Activated CD8-positive, alpha-beta T cell treated with anti-CD3 and anti-CD28 coated beads for 36 hours (primary cell): ENCODE measurements around the gene SCML1. TPM values are rescaled to one million over a fixed set of nuclear protein-coding genes. Genes with fewer than 3 reads are reported as not detected.

Source experiments
- ATAC-seq: fragments of 200-7000 bp; cut with Tn5 transposase; one replicate; pipeline ENCODE4 v1.10.0; 2021; ENCODE audit warnings: mild to moderate bottlenecking, moderate library complexity
- CTCF ChIA-PET: fragments of 350-600 bp; sonication (Branson Sonifier 250); formaldehyde crosslinking; loops from one replicate; lab custom pipeline; 2021; ENCODE audit warnings: antibody characterized with exemption; lab: Charles Lee
- POLR2A ChIA-PET: fragments of 350-600 bp; sonication (Branson Sonifier 250); formaldehyde crosslinking; loops from one replicate; lab custom pipeline; 2021; ENCODE audit warnings: antibody characterized with exemption; lab: Charles Lee
- DNase-seq: peaks from one replicate; pipeline ENCODE4 v3.0.0-alpha.2; 2020
- H3K27ac Mint-ChIP-seq: one replicate; pipeline ENCODE4 v1.8.0; 2021; ENCODE audit warnings: mild to moderate bottlenecking, mixed read lengths
- H3K27me3 Mint-ChIP-seq: one replicate; pipeline ENCODE4 v1.8.0; 2021; ENCODE audit warnings: mixed read lengths
- H3K36me3 Mint-ChIP-seq: one replicate; pipeline ENCODE4 v1.8.0; 2021; ENCODE audit warnings: low read depth, mixed read lengths
- H3K4me1 Mint-ChIP-seq: one replicate; pipeline ENCODE4 v1.8.0; 2021; ENCODE audit warnings: low read depth, mixed read lengths
- H3K4me3 Mint-ChIP-seq: one replicate; pipeline ENCODE4 v1.8.0; 2021; ENCODE audit warnings: mild to moderate bottlenecking, moderate library complexity, mixed read lengths
- H3K9me3 Mint-ChIP-seq: one replicate; pipeline ENCODE4 v1.8.0; 2021; ENCODE audit warnings: mixed read lengths
- CTCF ChIP-seq: fragments of 200-600 bp; IDR thresholded peaks from one replicate; pipeline ENCODE4 v1.8.0; 2022; ENCODE audit warnings: antibody characterized with exemption, mild to moderate bottlenecking
- intact Hi-C: fragments of 100-400 bp; cut with micrococcal nuclease; formaldehyde crosslinking; loops from one replicate; pipeline ENCODE4 v1.10.0; 2022
- total RNA-seq, 2 experiments: library from RNA; stranded (reverse); gene quantifications; one replicate each; pipeline ENCODE4 v1.2.3, GENCODE V29; 2021

The SCML1 gene
- total RNA-seq, 2 experiments from 2014 or later: 4.1 to 4.6 TPM

- POLR2A ChIA-PET: no interaction called here
- H3K9me3 Mint-ChIP-seq: no peaks in the 10 kb centered on the region
- H3K4me3 Mint-ChIP-seq: no peak overlapping the region
- TF ChIP-seq CTCF: no peak
- H3K27me3 Mint-ChIP-seq: no peaks in the 10 kb centered on the region
- CTCF ChIA-PET: interaction anchor here (0.7 kb wide), 1 partner anchor 512 kb away, joined by 3 read pairs; no protein-coding TSS in a partner anchor
- H3K4me1 Mint-ChIP-seq: no peaks in the 10 kb centered on the region
- H3K36me3 Mint-ChIP-seq: no peaks in the 10 kb centered on the region
- DNase-seq (no peak), ATAC-seq (no peak)
- intact Hi-C loops: loop anchor here (10.0 kb wide), 1 partner anchor 452 kb away; no protein-coding TSS in a partner anchor
- H3K27ac Mint-ChIP-seq: no peak overlapping the region
These were observed 40.1 kb upstream of the SCML1 start for GRCh38 chrX:17697191-17697590.

- ATAC-seq (no peak), DNase-seq (no peak)
- CTCF ChIA-PET: no interaction called here
- intact Hi-C loops: no loop called here
- Mint-ChIP-seq H3K27ac (no peak overlapping the region), H3K36me3 (no peaks in the 10 kb centered on the region), H3K4me1 (no peaks in the 10 kb centered on the region), H3K4me3 (no peak overlapping the region), H3K27me3 (no peaks in the 10 kb centered on the region), H3K9me3 (no peaks in the 10 kb centered on the region)
- POLR2A ChIA-PET: no interaction called here
- TF ChIP-seq CTCF: no peak
These were observed 36.3 kb upstream of the SCML1 start for GRCh38 chrX:17700976-17701375.

- CTCF ChIA-PET: interaction anchor here (0.7 kb wide), 1 partner anchor 14 kb away, joined by 3 read pairs; no protein-coding TSS in a partner anchor
- no peaks in the 10 kb centered on the region for H3K27me3 Mint-ChIP-seq
- no peak for TF ChIP-seq CTCF
- no peak for DNase-seq
- no peaks in the 10 kb centered on the region for H3K36me3 Mint-ChIP-seq
- intact Hi-C loops: no loop called here
- POLR2A ChIA-PET: no interaction called here
- no peak for ATAC-seq
- no peak overlapping the region for H3K27ac Mint-ChIP-seq
- no peaks in the 10 kb centered on the region for H3K4me1 Mint-ChIP-seq
- no peaks in the 10 kb centered on the region for H3K9me3 Mint-ChIP-seq
- no peak overlapping the region for H3K4me3 Mint-ChIP-seq
These were observed 34.1 kb upstream of the SCML1 start for GRCh38 chrX:17703201-17703600.

GRCh38 chrX:17705211-17705610, 32.1 kb upstream of the SCML1 start:
- Mint-ChIP-seq H3K4me3 (no peak overlapping the region), H3K9me3 (no peaks in the 10 kb centered on the region), H3K36me3 (no peaks in the 10 kb centered on the region), H3K27me3 (no peaks in the 10 kb centered on the region), H3K4me1 (no peaks in the 10 kb centered on the region), H3K27ac (no peak overlapping the region)
- ATAC-seq (no peak), DNase-seq (no peak)
- CTCF ChIA-PET: no interaction called here
- POLR2A ChIA-PET: no interaction called here
- TF ChIP-seq CTCF: no peak
- intact Hi-C loops: no loop called here

GRCh38 chrX:17706676-17707075, 30.6 kb upstream of the SCML1 start:
- no peak overlapping the region for H3K4me3 Mint-ChIP-seq
- CTCF ChIA-PET: no interaction called here
- H3K4me1 Mint-ChIP-seq: no peaks in the 10 kb centered on the region
- no peaks in the 10 kb centered on the region for H3K27me3 Mint-ChIP-seq
- DNase-seq: no peak
- ATAC-seq: no peak
- TF ChIP-seq CTCF: no peak
- intact Hi-C loops: no loop called here
- H3K27ac Mint-ChIP-seq: no peak overlapping the region
- POLR2A ChIA-PET: no interaction called here
- no peaks in the 10 kb centered on the region for H3K9me3 Mint-ChIP-seq
- H3K36me3 Mint-ChIP-seq: no peaks in the 10 kb centered on the region
